GM10847 (cell line): ENCODE results near the gene MYPN.

ENCODE experiments used
- POLR2A ChIP-seq: IDR thresholded peaks from 2 replicates; pipeline ENCODE4 v1.6.1; 2011; ENCODE audit not compliant: insufficient read length; ENCODE audit errors: extremely low read depth

Gene MYPN

GRCh38 chr10:68176797-68177196 is 67.5 kb downstream of the MYPN start:
- no peak for TF ChIP-seq POLR2A

GRCh38 chr10:68178592-68178991 is 69.3 kb downstream of the MYPN start:
- TF ChIP-seq POLR2A: no peak

GRCh38 chr10:68179016-68179415 is 69.7 kb downstream of the MYPN start:
- TF ChIP-seq POLR2A: no peak

- TF ChIP-seq POLR2A: no peak
Measured at GRCh38 chr10:68180490-68180889, 71.2 kb downstream of the MYPN start.

GRCh38 chr10:68184546-68184945 is 75.3 kb downstream of the MYPN start:
- no peak for TF ChIP-seq POLR2A

GRCh38 chr10:68185085-68185484 is 75.8 kb downstream of the MYPN start:
- no peak for TF ChIP-seq POLR2A

GRCh38 chr10:68188835-68189234 is 79.5 kb downstream of the MYPN start:
- TF ChIP-seq POLR2A: no peak

- TF ChIP-seq POLR2A: no peak
Measured at GRCh38 chr10:68192113-68192512, 82.8 kb downstream of the MYPN start.

- no peak for TF ChIP-seq POLR2A
Measured at GRCh38 chr10:68194290-68194689, 85.0 kb downstream of the MYPN start.

GRCh38 chr10:68196701-68197100 is 87.4 kb downstream of the MYPN start:
- no peak for TF ChIP-seq POLR2A

- TF ChIP-seq POLR2A: no peak
Measured at GRCh38 chr10:68202960-68203353, 93.7 kb downstream of the MYPN start.

- no peak for TF ChIP-seq POLR2A
Measured at GRCh38 chr10:68208424-68209042, 99.2 kb downstream of the MYPN start.

GRCh38 chr10:68211669-68212068 is 102.4 kb downstream of the MYPN start:
- TF ChIP-seq POLR2A: no peak

GRCh38 chr10:68212721-68213352 is 103.5 kb downstream of the MYPN start:
- no peak for TF ChIP-seq POLR2A

- TF ChIP-seq POLR2A: no peak
Measured at GRCh38 chr10:68218786-68219185, 109.5 kb downstream of the MYPN start.

GRCh38 chr10:68221196-68221595 is 111.9 kb downstream of the MYPN start:
- TF ChIP-seq POLR2A: no peak

- TF ChIP-seq POLR2A: no peak
Measured at GRCh38 chr10:68222391-68222790, 113.1 kb downstream of the MYPN start.
